CD4-positive, alpha-beta T cell treated with Interleukin-1 beta for 1 hour (primary cell): ENCODE results near the gene ZNRF3.
A peak's percentile ranks its signal among the peaks of the same experiment; 100 is the strongest.
"Not testable (repeated sequence)": the region's sequence is repeated elsewhere in the genome, so short reads cannot be mapped to it uniquely, and the experiment has no call there.

Source experiments
- DNase-seq, 2 donors: peaks; one replicate each; pipeline ENCODE4 v3.0.0-alpha.2; 2020 to 2022

Gene ZNRF3

DNA sequence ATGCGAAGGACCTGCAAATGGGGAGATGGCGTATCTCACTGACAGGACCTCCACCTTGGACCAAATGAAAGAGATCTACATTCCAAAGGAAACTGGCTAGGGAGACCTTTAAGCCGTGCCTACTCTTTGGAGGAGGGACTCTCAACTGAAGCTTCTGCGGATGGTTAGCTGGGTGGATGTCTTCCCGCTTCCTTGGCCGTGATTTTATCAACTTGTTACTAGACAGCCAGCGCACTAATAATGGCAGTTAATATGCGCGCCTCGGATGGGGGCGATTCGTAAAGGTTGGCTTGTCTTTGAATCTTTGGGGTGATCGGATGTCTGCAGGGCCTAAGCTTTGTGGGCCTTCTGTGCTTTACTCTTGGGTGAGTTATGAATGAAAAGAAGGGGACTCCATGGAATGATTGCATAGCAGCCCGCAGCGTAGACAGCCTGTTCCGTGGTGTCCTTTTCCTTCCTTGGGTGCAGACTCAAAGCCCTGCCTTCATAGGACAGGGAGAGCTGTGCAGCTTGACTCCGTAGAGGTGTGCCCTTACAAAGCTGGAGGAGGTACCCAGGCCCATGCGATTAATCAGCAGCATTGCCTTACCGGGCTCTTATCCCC is 1.5 kb downstream of the ZNRF3 start:
- DNase-seq: no peak

GRCh38 chr22:28885939-28886338 is 2.6 kb downstream of the ZNRF3 start:
- no peak for DNase-seq

DNA sequence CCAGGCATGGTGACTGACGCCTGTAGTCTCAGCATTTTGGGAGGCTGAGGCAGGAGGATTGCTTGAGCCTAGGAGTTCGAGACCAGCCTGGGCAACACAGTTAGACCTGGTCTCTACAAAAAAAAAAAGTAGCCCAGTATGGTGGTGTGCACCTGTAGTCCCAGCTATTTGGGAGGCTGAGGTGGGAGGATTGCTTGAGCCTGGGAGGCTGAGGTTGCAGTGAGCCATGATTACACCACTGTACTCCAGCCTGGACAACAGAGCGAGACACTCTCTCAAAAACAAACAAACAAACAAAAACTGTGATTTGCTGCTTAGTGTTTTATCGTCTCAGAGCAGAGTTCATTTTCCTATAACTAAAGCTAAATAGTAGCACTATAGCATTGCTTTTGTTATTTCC is 3.3 kb downstream of the ZNRF3 start:
- DNase-seq: not testable (repeated sequence)

- DNase-seq: no peak
Observed at GRCh38 chr22:28887725-28888459, 4.5 kb downstream of the ZNRF3 start.

GRCh38 chr22:28889478-28890024 is 6.2 kb downstream of the ZNRF3 start:
- no peak for DNase-seq

DNA sequence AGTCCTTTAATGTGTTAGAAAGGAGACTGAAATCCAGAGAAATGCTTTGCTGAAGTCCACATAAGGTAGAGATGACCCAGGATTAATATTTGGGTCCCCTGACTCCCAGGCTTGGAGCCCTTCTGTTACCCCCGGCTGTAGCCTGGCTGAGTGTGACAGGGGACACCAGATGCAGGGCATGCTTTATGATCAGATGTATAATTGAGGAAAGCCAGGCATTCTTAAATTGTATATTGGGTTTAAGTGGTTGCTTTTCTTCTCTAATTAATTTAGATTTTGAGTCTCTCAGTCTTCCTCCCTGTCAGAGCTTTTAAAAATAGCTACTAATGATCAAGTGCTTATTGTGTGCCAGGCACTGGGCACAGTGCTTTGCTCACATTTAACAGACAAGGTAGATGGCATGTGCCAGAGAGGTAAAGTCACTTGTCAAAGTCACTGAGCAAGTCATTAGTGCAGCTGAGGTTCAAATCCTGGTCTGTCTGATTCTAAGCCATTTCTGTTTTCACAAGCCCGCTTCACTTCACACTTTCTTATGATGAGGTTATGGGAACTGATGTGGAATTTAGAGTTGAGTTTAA is 7.9 kb downstream of the ZNRF3 start:
- no peak for DNase-seq

DNA sequence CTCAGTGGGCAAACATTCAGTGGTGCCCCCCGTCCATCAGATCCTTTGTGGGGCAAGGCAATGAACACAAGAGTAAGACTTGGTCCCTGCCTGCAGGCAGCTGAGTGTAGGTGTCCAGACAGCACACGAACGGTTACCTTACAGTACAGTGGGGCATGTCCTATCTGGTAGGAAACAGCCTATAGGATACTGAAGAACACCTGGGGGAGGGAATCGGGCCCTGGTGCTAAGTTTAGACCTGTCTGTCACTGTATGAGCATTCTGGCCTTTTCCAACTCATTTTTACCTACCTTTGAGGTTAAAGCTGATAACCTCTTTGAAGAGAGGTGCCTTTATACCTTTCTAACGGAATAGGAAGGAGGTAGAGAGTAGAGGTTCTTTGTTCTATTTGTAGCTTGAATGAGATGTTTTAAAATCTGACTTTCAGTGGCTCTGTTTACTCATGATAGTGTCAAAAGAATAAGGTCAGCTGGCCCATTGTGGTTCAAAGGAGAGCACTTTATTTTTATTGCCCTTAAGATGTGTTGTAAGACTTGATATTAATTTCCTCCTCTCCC is 8.9 kb downstream of the ZNRF3 start:
- no peak for DNase-seq

- no peak for DNase-seq
Observed at GRCh38 chr22:28893810-28894209, 10.4 kb downstream of the ZNRF3 start.

DNA sequence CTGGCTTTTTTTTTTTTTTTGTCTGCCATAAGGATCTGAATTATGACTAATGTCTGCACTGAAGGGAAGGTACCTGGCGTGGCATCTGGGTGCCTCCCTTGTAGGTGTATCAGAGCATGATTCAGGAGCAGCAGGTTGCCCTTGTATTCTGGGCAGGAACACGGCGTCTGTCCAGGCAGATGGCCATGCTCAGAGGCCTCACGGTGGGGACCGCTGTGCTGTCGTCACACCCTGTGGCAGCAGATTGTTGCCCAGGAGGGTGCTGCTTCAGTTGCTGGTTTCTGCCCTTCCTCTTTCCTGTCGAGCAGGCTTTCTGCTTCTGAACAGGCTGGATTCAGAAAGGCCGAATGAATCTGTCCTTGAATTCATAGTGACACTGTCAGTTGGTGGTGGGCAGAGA is 11.0 kb downstream of the ZNRF3 start:
- peak in 1 of 2 donors; percentile 3 for DNase-seq

DNA sequence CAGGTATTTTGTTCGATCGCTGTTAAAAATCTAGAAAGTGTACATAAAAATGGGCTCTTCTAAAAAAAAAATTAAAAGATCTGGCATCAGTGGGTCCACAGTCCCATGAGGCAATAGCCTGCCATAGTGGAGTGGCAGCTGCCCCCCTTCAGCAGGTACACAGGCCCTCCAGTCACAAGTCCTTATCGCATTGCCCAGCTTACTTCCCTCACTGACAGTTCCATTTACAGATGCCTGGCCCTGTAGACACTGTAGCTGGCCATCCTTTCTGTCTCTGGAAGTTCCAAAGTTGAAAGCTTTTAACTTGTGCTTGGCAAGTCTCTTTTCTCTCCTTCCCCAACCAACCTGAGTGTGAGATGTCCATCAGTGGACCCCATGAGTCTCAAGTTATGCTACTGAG is 11.4 kb downstream of the ZNRF3 start:
- no peak for DNase-seq

GRCh38 chr22:28896611-28897010 is 13.2 kb downstream of the ZNRF3 start:
- DNase-seq: no peak

- no peak for DNase-seq
Observed at GRCh38 chr22:28898233-28898629, 14.9 kb downstream of the ZNRF3 start.

- peak; percentile 46 to 48 for DNase-seq
Observed at GRCh38 chr22:28899199-28899853, 16.0 kb downstream of the ZNRF3 start.

DNA sequence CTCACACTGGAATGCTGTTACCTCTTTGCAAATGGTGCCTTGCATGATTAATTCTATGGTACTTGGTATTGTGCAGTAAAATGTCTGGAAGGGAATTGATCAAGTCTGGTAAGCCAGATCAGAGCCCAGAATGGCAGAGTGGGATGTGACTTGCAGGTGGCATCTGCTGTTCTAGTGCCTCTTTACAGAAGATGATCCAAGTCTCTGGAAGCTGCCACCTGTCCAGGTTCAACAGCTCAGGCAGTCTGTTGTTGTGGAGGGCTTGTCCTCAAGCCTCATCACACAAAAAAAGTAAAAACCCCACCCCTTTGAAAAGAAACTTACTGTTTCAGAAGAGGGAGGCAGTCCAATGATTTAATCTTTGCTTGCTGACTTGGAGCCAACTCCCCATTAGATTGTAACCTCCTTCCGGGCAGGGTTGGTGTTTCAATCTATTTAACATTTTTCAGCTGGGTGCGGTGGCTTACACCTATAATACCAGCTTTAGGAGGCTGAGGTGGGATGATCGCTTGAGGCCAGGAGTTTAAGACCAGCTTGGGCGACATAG is 17.1 kb downstream of the ZNRF3 start:
- DNase-seq: no peak

DNA sequence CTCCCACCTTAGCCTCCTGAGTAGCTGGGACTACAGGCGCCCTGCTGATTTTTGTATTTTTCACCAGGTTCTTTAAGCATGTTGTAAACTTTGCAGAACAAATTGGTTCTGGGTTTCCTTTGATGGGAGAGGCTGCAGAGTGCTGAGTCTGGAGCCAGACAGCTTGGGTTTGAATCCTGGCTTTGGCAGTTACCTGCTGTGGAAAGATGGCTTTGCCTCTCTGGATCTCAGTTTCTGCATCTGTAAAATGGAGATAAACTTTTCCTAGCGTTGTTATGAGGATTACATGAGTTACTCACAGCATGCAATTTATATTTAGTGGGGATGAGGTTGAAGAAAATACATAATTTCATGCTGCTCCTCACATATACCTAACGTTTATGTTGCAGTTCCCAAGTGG is 19.1 kb downstream of the ZNRF3 start:
- no peak for DNase-seq

GRCh38 chr22:28903080-28903479 is 19.7 kb downstream of the ZNRF3 start:
- DNase-seq: no peak

GRCh38 chr22:28903729-28904128 is 20.4 kb downstream of the ZNRF3 start:
- no peak for DNase-seq

GRCh38 chr22:28904211-28904896 is 21.0 kb downstream of the ZNRF3 start:
- no peak for DNase-seq

- no peak for DNase-seq
Observed at GRCh38 chr22:28905256-28905832, 22.0 kb downstream of the ZNRF3 start.

- no peak for DNase-seq
Observed at GRCh38 chr22:28906312-28906711, 22.9 kb downstream of the ZNRF3 start.

- DNase-seq: no peak
Observed at GRCh38 chr22:28907311-28908008, 24.1 kb downstream of the ZNRF3 start.
